SK-N-SH treated with all-trans-retinoic acid at 6 μM for 48 hours (cell line): ENCODE results near the gene CAPRIN1.

Experiments
- ESRRG ChIP-seq: fragments of 250-450 bp; sonication (Bioruptor Pico); IDR thresholded peaks from 2 replicates; pipeline ENCODE4 v1.6.1; 2021; ENCODE audit warnings: mild to moderate bottlenecking
- GLIS3 ChIP-seq: fragments of 250-450 bp; sonication (Bioruptor Pico); IDR thresholded peaks from 2 replicates; pipeline ENCODE4 v1.5.0; 2020; ENCODE audit warnings: mild to moderate bottlenecking, moderate library complexity
- PATZ1 ChIP-seq: fragments of 250-450 bp; sonication (Bioruptor Pico); IDR thresholded peaks from 2 replicates; pipeline ENCODE4 v1.8.0; 2020; ENCODE audit warnings: mild to moderate bottlenecking, moderate library complexity, borderline replicate concordance
- PPARA ChIP-seq: fragments of 250-450 bp; sonication (Bioruptor Pico); IDR thresholded peaks from 2 replicates; pipeline ENCODE4 v1.5.0; 2020; ENCODE audit warnings: mild to moderate bottlenecking, borderline replicate concordance
- TSHZ2 ChIP-seq: fragments of 250-450 bp; sonication (Bioruptor Pico); IDR thresholded peaks from 2 replicates; pipeline ENCODE4 v1.5.0; 2020; ENCODE audit warnings: mild to moderate bottlenecking, moderate library complexity
- ZC3H10 ChIP-seq: fragments of 250-450 bp; sonication (Bioruptor Pico); IDR thresholded peaks from 2 replicates; pipeline ENCODE4 v1.5.1; 2021; ENCODE audit warnings: mild to moderate bottlenecking, moderate library complexity
- ZNF565 ChIP-seq: fragments of 450-650 bp; formaldehyde crosslinking; conservative IDR thresholded peaks from 2 replicates; pipeline ENCODE4 v1.5.0; 2020; ENCODE audit warnings: low read depth, mild to moderate bottlenecking, moderate library complexity

DNA sequence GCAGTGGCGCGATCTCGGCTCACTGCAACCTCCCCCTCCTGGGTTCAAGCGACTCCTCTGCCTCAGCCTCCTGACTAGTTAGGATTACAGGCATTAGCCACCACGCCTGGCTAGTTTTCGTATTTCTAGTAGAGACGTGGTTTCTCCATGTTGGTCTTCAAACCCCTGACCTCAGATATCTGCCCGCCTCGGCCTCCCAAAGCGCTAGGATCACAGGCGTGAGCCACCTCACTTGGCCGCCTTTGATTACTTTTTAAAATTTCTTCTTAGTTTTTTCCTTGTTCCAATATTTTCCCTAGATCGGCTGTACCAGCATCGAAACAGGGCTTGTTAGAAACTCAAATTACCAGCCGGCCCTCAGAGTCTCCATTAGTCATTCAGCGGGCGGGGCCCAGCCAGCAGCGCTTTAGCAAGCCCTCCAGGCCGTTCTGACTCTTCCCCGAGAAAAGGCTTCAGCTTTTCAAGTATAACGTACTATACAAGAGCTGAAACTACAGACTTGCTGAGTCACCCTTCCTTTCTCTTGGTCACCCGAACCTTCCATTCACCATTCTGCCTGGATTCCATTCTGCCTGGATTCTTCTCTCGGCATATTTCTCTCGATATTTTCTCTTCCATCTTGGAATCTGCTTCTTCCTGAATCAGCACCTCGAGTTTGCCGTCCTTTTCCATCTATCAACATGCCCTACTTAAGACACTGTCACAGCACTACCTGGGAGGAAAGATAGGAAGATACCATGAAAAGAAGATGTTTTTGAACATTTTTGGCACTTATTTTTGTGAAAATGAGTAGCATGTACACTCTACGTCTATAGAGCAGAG is 6.7 kb upstream of the CAPRIN1 start:
- TF ChIP-seq ZNF565 (CRISPR knock-in tag) = no peak
- TF ChIP-seq GLIS3 (CRISPR knock-in tag) = no peak
- no peak for TF ChIP-seq PATZ1 (CRISPR knock-in tag)
- TF ChIP-seq ZC3H10 (CRISPR knock-in tag) = no peak
- no peak for TF ChIP-seq PPARA
- no peak for TF ChIP-seq ESRRG (CRISPR knock-in tag)
- TF ChIP-seq TSHZ2 (CRISPR knock-in tag) = no peak
